ENCODE data around the gene DNAJB11. TPM values are rescaled to one million over a fixed set of nuclear protein-coding genes. Genes with fewer than 3 reads are reported as not detected.

The DNAJB11 gene
- total and polyA plus RNA-seq, 2 donors from 2014 or later = 45.0 to 46.4 TPM

- intact Hi-C loops (cut with DNase I) = no loop called here
- no peak overlapping the region for H3K27ac ChIP-seq (ENCODE audit: low read depth in 2 of 2, low read length in 2 of 2)
- H3K36me3 ChIP-seq (ENCODE audit: control insufficient read depth in 2 of 3, insufficient read depth in 3 of 3, low read length in 3 of 3) = no peaks in the 10 kb centered on the region
- TF ChIP-seq CTCF (IDR thresholded peaks at IDR 0.05; ENCODE audit: borderline replicate concordance, extremely low read depth, insufficient read depth) = no peak
- H3K27me3 ChIP-seq (ENCODE audit: control insufficient read depth, insufficient read depth, low read length) = no peaks in the 10 kb centered on the region
- FAIRE-seq (no peak), DNase-seq (no peak)
- H3K9me3 ChIP-seq (ENCODE audit: control insufficient read depth in 2 of 3, insufficient read depth in 1 of 3, low read length in 3 of 3) = no peaks in the 10 kb centered on the region
- H3K4me1 ChIP-seq (ENCODE audit: control insufficient read depth in 2 of 3, insufficient read depth in 2 of 3, low read depth in 1 of 3, low read length in 3 of 3) = no peaks in the 10 kb centered on the region
- H3K4me3 ChIP-seq (ENCODE audit: low read length in 3 of 3) = no peak overlapping the region
- no peak overlapping the region for H3K9ac ChIP-seq (ENCODE audit: low read length in 3 of 3)
These were observed 34.6 kb downstream of the DNAJB11 start for GRCh38 chr3:186605078-186605477.

- TF ChIP-seq CTCF (IDR thresholded peaks at IDR 0.05; ENCODE audit: borderline replicate concordance, extremely low read depth, insufficient read depth) = no peak
- H3K9me3 ChIP-seq (ENCODE audit: control insufficient read depth in 2 of 3, insufficient read depth in 1 of 3, low read length in 3 of 3) = no peaks in the 10 kb centered on the region
- no peaks in the 10 kb centered on the region for H3K27me3 ChIP-seq (ENCODE audit: control insufficient read depth, insufficient read depth, low read length)
- H3K36me3 ChIP-seq (ENCODE audit: control insufficient read depth in 2 of 3, insufficient read depth in 3 of 3, low read length in 3 of 3) = no peaks in the 10 kb centered on the region
- no peaks in the 10 kb centered on the region for H3K4me1 ChIP-seq (ENCODE audit: control insufficient read depth in 2 of 3, insufficient read depth in 2 of 3, low read depth in 1 of 3, low read length in 3 of 3)
- no peak for FAIRE-seq
- no peak overlapping the region for H3K27ac ChIP-seq (ENCODE audit: low read depth in 2 of 2, low read length in 2 of 2)
- no peak overlapping the region for H3K9ac ChIP-seq (ENCODE audit: low read length in 3 of 3)
- intact Hi-C loops (cut with DNase I) = no loop called here
- no peak overlapping the region for H3K4me3 ChIP-seq (ENCODE audit: low read length in 3 of 3)
- no peak for DNase-seq
These were observed 35.3 kb downstream of the DNAJB11 start for GRCh38 chr3:186605561-186606545.

- FAIRE-seq = no peak
- H3K27ac ChIP-seq (ENCODE audit: low read depth in 2 of 2, low read length in 2 of 2) = no peak overlapping the region
These were observed 38.2 kb downstream of the DNAJB11 start for GRCh38 chr3:186608624-186609215.

More at GRCh38 chr3:186608624-186609215, 38.2 kb downstream of the DNAJB11 start:
- Histone ChIP-seq H3K4me3 (ENCODE audit: low read length in 3 of 3) (no peak overlapping the region), H3K9me3 (ENCODE audit: control insufficient read depth in 2 of 3, insufficient read depth in 1 of 3, low read length in 3 of 3) (no peaks in the 10 kb centered on the region), H3K4me1 (ENCODE audit: control insufficient read depth in 2 of 3, insufficient read depth in 2 of 3, low read depth in 1 of 3, low read length in 3 of 3) (no peaks in the 10 kb centered on the region), H3K36me3 (ENCODE audit: control insufficient read depth in 2 of 3, insufficient read depth in 3 of 3, low read length in 3 of 3) (no peaks in the 10 kb centered on the region), H3K27me3 (ENCODE audit: control insufficient read depth, insufficient read depth, low read length) (no peaks in the 10 kb centered on the region), H3K9ac (ENCODE audit: low read length in 3 of 3) (no peak overlapping the region)
- intact Hi-C loops (cut with DNase I) = no loop called here
- no peak for TF ChIP-seq CTCF (IDR thresholded peaks at IDR 0.05; ENCODE audit: borderline replicate concordance, extremely low read depth, insufficient read depth)
- DNase-seq = no peak

Data from kidney (tissue), 14 donors.